HL-60 (cell line): ENCODE data around the gene CLDN16.
A peak's percentile ranks its signal among the peaks of the same experiment; 100 is the strongest.

Source experiments
- DNase-seq, 2 experiments: peaks; one replicate each; pipeline ENCODE4 v3.0.0-alpha.2; 2010 to 2020; ENCODE audit warnings: low read depth in 1 of 2, low spot score in 1 of 2
- H3K27ac ChIP-seq: fragments of 250-450 bp; sonication (Bioruptor Pico); replicated peaks from 2 replicates; pipeline ENCODE4 v1.5.1; 2020; ENCODE audit warnings: mild to moderate bottlenecking, moderate library complexity
- H3K27me3 ChIP-seq: fragments of 250-450 bp; sonication (Bioruptor Pico); 2 replicates; pipeline ENCODE4 v1.5.1; 2021; ENCODE audit warnings: mild to moderate bottlenecking, moderate library complexity; ENCODE audit not compliant: insufficient read depth, poor library complexity, severe bottlenecking
- H3K4me3 ChIP-seq: replicated peaks from 2 replicates; pipeline ENCODE4 v1.5.1; 2011; ENCODE audit warnings: mild to moderate bottlenecking, control low read depth, low read length; ENCODE audit not compliant: insufficient read depth
- GABPA ChIP-seq: IDR thresholded peaks from 2 replicates; pipeline ENCODE4 v1.6.1; 2012; ENCODE audit warnings: low read depth
- POLR2AphosphoS5 ChIP-seq: IDR thresholded peaks from 2 replicates; pipeline ENCODE4 v1.6.1; 2012; ENCODE audit warnings: low read depth
- SPI1 ChIP-seq: IDR thresholded peaks from 2 replicates; pipeline ENCODE4 v1.6.1; 2012; ENCODE audit warnings: low read depth, mild to moderate bottlenecking, borderline replicate concordance
- TF ChIP-seq, protein P1 (sequence below): IDR thresholded peaks from one replicate; pipeline ENCODE4 v1.5.1; 2011; ENCODE audit warnings: low read length, control low read depth, inconsistent platforms; ENCODE audit not compliant: insufficient read depth
- TF ChIP-seq, protein P2 (sequence below): IDR thresholded peaks from 2 replicates; pipeline ENCODE4 v1.6.1; 2012; ENCODE audit warnings: low read depth; ENCODE audit not compliant: insufficient replicate concordance

The CLDN16 gene

DNA sequence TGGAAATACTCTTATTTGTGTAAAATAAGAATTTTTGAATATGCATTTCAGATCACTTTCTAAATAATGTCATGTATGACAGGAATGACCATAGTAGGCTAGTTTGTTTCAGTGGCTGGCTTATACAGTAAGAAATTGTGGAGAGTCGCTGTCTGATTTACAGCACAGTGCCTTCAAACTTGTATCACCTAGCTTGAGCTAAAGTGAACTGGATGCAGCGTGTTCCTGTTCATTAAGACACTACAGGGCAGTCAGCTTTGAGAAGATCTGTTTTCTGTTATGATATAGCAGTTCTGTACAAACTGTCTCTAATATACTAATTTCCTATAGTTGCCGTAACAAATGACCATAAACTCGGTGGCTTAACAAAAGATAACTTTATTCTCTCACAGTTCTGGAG, 9.9 kb downstream of the CLDN16 start:
- Histone ChIP-seq H3K27ac (no peak overlapping the region), H3K27me3 (no peaks in the 10 kb centered on the region), H3K4me3 (no peak overlapping the region)
- TF ChIP-seq GABPA (no peak), POLR2AphosphoS5 (no peak), SPI1 (no peak)
- TF ChIP-seq, protein P1, sequence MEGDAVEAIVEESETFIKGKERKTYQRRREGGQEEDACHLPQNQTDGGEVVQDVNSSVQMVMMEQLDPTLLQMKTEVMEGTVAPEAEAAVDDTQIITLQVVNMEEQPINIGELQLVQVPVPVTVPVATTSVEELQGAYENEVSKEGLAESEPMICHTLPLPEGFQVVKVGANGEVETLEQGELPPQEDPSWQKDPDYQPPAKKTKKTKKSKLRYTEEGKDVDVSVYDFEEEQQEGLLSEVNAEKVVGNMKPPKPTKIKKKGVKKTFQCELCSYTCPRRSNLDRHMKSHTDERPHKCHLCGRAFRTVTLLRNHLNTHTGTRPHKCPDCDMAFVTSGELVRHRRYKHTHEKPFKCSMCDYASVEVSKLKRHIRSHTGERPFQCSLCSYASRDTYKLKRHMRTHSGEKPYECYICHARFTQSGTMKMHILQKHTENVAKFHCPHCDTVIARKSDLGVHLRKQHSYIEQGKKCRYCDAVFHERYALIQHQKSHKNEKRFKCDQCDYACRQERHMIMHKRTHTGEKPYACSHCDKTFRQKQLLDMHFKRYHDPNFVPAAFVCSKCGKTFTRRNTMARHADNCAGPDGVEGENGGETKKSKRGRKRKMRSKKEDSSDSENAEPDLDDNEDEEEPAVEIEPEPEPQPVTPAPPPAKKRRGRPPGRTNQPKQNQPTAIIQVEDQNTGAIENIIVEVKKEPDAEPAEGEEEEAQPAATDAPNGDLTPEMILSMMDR = no peak
- TF ChIP-seq, protein P2, sequence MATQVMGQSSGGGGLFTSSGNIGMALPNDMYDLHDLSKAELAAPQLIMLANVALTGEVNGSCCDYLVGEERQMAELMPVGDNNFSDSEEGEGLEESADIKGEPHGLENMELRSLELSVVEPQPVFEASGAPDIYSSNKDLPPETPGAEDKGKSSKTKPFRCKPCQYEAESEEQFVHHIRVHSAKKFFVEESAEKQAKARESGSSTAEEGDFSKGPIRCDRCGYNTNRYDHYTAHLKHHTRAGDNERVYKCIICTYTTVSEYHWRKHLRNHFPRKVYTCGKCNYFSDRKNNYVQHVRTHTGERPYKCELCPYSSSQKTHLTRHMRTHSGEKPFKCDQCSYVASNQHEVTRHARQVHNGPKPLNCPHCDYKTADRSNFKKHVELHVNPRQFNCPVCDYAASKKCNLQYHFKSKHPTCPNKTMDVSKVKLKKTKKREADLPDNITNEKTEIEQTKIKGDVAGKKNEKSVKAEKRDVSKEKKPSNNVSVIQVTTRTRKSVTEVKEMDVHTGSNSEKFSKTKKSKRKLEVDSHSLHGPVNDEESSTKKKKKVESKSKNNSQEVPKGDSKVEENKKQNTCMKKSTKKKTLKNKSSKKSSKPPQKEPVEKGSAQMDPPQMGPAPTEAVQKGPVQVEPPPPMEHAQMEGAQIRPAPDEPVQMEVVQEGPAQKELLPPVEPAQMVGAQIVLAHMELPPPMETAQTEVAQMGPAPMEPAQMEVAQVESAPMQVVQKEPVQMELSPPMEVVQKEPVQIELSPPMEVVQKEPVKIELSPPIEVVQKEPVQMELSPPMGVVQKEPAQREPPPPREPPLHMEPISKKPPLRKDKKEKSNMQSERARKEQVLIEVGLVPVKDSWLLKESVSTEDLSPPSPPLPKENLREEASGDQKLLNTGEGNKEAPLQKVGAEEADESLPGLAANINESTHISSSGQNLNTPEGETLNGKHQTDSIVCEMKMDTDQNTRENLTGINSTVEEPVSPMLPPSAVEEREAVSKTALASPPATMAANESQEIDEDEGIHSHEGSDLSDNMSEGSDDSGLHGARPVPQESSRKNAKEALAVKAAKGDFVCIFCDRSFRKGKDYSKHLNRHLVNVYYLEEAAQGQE = no peak
- no peak for DNase-seq

DNA sequence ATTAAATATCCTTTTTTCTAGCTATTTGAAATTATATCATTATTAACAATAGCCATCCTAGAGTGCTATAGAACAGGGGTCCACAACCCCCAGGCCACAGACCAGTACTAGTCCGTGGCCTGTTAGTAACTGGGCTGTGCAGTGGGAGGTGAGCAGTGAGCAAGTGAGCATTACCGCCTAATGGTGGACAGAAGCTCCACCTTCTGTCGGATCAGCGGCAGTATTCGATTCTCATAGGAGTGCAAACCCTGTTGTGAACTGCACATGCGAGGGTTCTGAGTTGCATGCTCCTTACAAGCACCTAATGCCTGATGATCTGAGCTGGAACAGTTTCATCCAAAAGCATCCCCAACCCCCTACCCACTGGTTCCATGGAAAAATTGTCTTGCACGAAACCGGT, 11.7 kb downstream of the CLDN16 start:
- TF ChIP-seq, protein P2 = no peak
- no peak for TF ChIP-seq SPI1
- TF ChIP-seq, protein P1 = no peak
- TF ChIP-seq GABPA = no peak
- TF ChIP-seq POLR2AphosphoS5 = no peak
- DNase-seq = no peak
- no peaks in the 10 kb centered on the region for H3K27me3 ChIP-seq
- no peak overlapping the region for H3K27ac ChIP-seq
- no peak overlapping the region for H3K4me3 ChIP-seq

DNA sequence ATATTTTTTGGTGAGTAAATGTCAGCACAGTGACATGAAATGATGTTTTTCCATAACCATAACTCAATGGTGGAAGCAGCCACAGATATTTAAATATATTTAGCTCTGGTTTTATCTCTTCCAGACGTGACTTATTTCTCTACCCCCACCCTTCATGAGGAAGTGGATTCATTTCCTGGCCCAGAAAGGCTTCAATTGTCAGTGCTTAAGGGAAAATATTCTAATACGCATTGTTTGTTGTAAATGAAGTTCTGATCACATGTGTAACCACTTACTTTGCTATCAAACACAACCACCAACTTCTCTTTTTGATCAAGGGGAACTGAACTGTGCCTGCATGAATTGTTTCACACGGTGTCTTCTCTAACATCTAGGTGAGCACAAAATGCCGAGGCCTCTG, 14.0 kb downstream of the CLDN16 start:
- no peaks in the 10 kb centered on the region for H3K27me3 ChIP-seq
- peak in 1 of 2 experiments; percentile 22 for DNase-seq
- no peak overlapping the region for H3K4me3 ChIP-seq
- TF ChIP-seq, protein P1 = no peak
- TF ChIP-seq SPI1 = peak; percentile 63; the same call in 1 of the 2 replicates
- peak overlapping the region; percentile 17; the same call in 1 of the 2 replicates for H3K27ac ChIP-seq

DNA sequence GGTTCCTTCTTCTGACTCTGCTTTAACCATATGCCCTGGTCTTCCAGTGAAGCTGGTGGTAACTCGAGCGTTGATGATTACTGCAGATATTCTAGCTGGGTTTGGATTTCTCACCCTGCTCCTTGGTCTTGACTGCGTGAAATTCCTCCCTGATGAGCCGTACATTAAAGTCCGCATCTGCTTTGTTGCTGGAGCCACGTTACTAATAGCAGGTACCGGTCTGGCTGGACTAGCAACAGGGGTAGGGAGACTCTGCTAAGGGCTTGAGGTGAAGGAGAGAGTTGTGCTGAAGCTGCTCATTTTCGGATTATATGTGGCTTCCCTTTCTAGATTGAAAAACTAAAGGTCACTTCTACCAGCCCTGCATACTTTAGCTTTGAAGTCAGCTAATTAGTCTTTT, 16.8 kb downstream of the CLDN16 start:
- Histone ChIP-seq H3K27ac (no peak overlapping the region), H3K4me3 (no peak overlapping the region), H3K27me3 (no peaks in the 10 kb centered on the region)
- DNase-seq = no peak
- TF ChIP-seq, protein P1 = no peak
- TF ChIP-seq, protein P2 = no peak
- no peak for TF ChIP-seq GABPA
- TF ChIP-seq SPI1 = no peak
- no peak for TF ChIP-seq POLR2AphosphoS5
